GM18870 (cell line): Measurements from ENCODE around the gene CXCL8.
A peak's percentile ranks its signal among the peaks of the same experiment; 100 is the strongest.

Experiments used
- ATAC-seq: cut with Tn5 transposase; IDR thresholded peaks from one replicate; pipeline ENCODE4 v1.9.1; 2021; ENCODE audit warnings: moderate library complexity; ENCODE audit not compliant: unreplicated experiment

The CXCL8 gene

DNA sequence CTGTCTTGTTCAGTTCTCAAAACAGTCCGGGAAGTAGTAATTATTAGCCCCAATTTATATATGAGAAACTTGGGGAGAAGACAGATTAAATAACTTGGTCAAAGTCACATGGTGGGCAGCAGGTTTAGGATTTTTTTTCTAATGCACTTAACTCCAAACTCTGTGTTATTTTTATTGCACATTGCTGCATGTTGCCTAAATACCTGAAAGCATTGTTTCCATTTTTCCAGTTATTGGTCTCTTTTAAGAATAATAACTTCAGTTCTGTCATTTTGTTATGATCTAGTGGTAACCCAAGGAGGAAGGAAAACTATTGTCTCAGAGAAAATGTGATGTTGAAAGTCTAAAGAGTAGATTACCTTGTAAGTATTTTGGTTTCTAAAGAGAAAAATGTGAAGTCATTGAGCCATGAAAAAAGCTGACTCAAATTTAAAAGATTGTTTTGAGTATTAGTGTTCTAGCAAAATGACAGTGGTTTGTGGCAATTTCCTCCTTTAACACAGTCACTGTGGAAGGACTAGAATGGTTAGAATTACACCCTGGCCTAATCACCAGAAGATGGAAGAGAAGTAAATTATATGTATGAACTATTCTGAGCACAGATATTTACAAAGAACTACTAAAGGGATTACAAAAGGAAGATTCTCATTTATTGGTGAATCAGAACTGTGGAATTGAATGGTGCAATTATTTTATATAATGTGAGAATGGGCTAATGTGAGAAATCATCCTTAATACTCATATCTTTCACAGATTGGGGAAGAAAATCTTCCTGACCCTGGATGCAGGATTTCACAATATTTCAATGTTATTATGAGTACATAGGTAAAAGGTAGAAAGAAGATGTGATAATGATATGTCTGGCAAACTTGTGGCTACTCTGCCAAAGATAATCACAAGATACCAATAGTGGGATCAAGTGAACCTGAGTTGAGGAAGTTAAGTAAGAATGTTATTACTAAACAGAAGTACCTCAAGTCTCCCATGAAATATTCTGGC is 21.7 kb upstream of the CXCL8 start:
- peak; percentile 92 for ATAC-seq

DNA sequence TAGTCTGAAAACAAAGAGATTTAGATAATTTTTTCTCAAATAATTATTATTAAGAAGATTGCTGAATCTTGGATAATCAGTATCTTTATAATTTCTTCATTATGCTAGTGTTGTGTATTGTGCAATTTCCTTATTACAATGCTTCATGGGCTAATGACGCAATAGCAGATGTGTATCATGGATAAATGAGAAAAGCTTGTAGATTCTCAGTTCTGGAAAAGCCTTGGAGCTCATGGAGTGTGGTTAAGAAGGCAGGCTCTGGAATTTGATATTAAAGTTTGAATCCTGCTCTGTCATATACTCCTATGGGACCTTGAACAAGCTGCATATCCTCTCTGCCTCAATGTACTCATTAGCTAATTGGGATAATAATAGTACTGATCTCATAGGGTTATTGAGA is 18.9 kb upstream of the CXCL8 start:
- ATAC-seq = no peak

- no peak for ATAC-seq
Measured at GRCh38 chr4:73721909-73722308, 18.5 kb upstream of the CXCL8 start.

DNA sequence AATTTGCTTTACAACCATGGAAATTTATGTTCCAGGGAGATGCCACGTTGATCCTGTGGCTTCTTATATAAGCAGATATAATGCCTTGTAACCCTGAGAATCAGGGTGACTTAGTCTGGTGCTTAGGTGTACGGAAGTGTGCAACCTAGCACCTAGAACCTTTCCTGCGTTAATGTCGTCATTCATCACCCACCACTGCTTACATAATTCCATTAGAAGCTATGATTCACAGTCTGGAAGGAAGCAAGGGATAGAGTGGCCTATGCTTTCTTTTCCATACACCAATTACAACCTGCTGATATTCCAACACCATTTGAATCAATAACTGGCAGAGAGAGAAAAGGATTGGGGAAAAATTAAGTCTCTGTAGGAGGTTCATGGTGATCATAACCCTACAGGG is 17.3 kb upstream of the CXCL8 start:
- no peak for ATAC-seq

DNA sequence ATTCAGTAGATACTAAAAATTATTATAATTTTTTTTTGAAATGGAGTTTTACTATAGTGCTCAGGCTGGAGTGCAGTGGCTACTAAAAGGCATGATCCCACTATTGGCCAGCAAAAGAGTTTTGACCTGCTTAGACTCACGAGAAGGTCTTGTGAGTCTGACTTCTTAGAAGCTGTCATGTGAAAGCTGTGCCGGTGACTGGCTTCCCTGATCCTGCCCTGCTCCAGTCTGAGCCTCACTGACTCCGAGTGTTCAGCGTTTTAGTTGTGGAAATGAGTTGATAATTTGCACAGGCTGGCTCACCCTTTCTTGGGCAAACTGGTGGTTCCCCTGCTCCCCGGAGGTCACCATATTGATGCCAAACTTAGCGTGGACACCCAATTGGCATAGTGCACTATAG is 16.4 kb upstream of the CXCL8 start:
- ATAC-seq = no peak

- ATAC-seq = no peak
Measured at GRCh38 chr4:73725510-73725909, 14.9 kb upstream of the CXCL8 start.

DNA sequence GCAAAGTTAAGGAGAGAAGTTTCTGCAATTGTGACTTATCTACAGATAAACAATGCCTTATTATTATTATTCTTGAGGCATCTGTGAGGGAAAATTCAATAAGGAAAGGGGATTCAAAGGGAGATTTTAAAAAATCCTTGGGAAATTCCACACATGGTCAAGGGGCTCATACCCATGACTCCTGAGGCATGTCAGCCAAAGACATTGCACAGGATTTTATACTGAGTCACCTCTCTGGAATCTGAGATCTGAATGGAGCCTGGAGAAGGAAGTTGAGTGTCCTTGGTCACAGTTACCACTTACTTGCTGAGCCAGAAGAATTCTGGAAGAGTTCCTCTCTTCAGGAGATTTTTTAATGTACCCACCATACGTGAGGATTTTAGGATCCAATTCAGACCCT is 14.4 kb upstream of the CXCL8 start:
- no peak for ATAC-seq

- peak; percentile 75 for ATAC-seq
Measured at GRCh38 chr4:73727685-73728084, 12.7 kb upstream of the CXCL8 start.

DNA sequence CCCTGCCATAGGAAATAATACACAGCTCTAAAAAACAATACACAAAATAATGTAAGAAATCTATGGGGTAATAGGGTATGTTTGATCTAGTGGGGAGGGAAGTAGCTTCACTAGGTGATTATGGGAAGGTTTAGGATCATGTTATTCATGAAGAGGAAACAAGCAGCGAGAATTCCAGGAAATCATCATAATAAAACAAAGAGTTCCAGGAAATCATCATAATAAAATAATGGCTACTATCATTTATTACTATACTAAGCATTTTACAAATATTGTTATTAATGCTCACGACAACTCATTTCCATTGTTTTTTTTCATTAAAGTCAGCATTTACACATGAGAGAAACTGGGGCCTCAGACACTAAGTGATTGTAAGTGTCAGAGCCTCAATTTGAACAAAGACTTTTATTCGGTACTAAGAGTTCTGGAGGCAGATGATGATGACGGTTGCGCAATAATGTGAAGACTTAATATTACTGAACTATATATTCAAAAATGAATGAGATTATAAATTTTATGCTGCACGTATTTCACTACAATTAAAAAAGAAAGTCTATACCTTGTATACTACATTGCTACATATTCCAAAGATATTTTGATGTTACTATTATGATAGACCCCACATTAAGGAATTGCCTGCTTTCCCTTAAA is 12.2 kb upstream of the CXCL8 start:
- no peak for ATAC-seq

DNA sequence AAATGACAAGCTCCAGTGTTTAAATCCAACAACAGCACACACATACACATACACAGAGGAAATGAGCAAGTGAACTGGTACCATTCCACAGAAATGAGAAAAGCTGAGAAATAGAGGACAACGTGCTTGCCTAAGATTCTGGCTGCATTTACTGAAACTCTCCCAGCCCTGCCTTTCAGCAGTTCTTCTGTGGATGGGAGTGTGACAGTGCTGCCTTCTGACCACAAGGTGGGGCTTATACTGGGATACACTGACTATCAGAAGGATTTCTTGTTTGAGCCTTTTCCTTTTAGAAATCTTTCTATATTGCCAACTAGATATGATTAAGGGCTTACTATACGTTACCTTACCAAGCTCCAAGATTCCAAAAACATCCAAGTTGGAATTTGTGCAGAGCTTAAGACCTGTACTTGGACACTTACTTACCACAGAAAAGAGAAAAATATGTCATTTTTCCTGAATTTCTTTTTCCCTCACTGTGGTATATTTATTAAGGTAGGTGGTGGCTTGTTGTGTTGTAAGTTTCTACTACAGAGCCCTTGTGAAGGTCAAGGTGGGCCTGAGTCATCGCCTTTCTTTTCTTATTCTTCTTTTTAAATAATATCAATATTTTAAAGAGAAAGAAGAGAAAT is 10.7 kb upstream of the CXCL8 start:
- ATAC-seq = peak; percentile 46

GRCh38 chr4:73730292-73730691 is 10.1 kb upstream of the CXCL8 start:
- ATAC-seq = no peak

DNA sequence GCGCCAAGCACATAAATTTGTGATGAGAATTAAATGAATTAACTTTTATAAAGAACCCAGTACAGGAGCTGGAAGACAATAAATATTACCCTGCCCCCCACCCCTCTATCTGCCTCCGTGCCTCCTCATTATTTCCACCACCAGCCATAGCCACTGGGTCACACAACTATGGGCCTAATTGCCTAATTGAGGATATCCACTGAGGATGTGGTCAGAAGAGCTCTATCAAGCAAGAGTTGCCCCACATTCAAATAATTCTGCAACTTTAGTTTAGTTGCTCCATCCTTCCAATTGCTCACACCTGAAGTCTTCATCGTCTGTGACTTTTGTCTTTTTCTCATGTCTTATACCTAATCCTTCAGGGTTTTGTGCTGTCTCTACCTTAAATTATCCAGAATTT is 9.5 kb upstream of the CXCL8 start:
- no peak for ATAC-seq

GRCh38 chr4:73731968-73732610 is 8.3 kb upstream of the CXCL8 start:
- ATAC-seq = no peak

- ATAC-seq = no peak
Measured at GRCh38 chr4:73732759-73733431, 7.5 kb upstream of the CXCL8 start.

GRCh38 chr4:73734530-73735001 is 5.8 kb upstream of the CXCL8 start:
- ATAC-seq = no peak

DNA sequence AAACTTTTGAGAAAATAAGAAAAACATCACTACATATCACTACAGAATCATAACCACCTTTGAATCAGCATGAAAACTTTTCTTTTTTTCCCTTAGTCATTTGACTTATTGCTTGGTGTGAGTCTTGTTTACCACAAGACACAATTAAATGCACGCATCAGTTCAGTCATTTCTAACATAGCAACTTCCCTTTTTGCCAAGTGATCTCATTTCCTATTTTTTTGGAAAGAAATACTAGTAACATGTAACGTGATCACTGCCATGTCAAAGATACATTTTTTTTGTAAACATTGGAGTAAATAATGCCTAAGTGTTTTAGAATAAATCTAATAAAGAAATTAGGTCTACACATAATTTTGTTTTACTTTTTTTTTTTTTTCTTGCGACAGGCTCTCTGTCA is 5.1 kb upstream of the CXCL8 start:
- ATAC-seq = peak; percentile 94

- ATAC-seq = no peak
Measured at GRCh38 chr4:73741031-73741749, 821 bp downstream of the CXCL8 start.

- no peak for ATAC-seq
Measured at GRCh38 chr4:73741750-73742489, 1.6 kb downstream of the CXCL8 start.

- ATAC-seq = no peak
Measured at GRCh38 chr4:73742490-73743160, 2.3 kb downstream of the CXCL8 start.
